Brain microvascular endothelial cell (primary cell): ENCODE data around the gene MBTD1.
"Not testable (repeated sequence)": the region's sequence is repeated elsewhere in the genome, so short reads cannot be mapped to it uniquely, and the experiment has no call there.

ENCODE experiments used
- DNase-seq: peaks from one replicate; pipeline ENCODE4 v3.0.0-alpha.2; 2020
- H3K27ac ChIP-seq: fragments of 250-450 bp; sonication (Bioruptor Pico); 2 replicates; pipeline ENCODE4 v1.5.1; 2020; ENCODE audit warnings: mild to moderate bottlenecking, moderate library complexity
- H3K27me3 ChIP-seq: fragments of 250-450 bp; sonication (Bioruptor Pico); replicated peaks from 2 replicates; pipeline ENCODE4 v1.5.1; 2020; ENCODE audit warnings: mild to moderate bottlenecking
- H3K36me3 ChIP-seq: fragments of 250-450 bp; sonication (Bioruptor Pico); replicated peaks from 2 replicates; pipeline ENCODE4 v1.5.1; 2020; ENCODE audit warnings: mild to moderate bottlenecking
- H3K4me3 ChIP-seq: 2 replicates; pipeline ENCODE4 v1.5.1; 2011; ENCODE audit warnings: low read depth, mild to moderate bottlenecking, control low read depth, low read length, moderate library complexity
- in situ Hi-C: cut with HindIII; loops from 2 replicates; pipeline ENCODE4 v1.10.0; 2017; ENCODE audit warnings: low sequenced_read_pairs, low pct_ligation_motif_present
- TF ChIP-seq, protein P1 (sequence below): IDR thresholded peaks from 2 replicates; pipeline ENCODE4 v1.5.1; 2011; ENCODE audit warnings: low read depth, mild to moderate bottlenecking, moderate library complexity, low read length, control low read depth, inconsistent platforms; ENCODE audit errors: missing control alignments

The MBTD1 gene

DNA sequence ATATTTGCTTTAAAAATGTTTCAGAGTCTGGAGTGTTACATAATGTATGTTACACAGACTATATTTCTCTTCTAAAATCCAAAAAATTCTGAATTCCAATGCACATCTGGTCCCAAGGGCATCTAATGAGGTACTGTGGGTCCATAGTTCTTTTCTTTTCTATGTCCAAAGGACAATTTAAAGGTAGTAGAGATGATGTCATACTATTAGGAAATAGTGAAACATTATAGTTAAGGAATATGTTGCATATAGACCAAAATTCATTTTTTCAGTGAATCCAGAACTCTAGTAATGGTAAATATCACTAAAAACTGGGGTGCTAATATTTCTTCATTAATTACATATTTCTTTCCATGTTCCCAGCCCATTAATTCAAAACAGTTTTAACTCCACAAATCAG lies 70.7 kb downstream of the MBTD1 start:
- Histone ChIP-seq H3K36me3 (peaks cover 28% of the 10 kb centered on the region), H3K27ac (no peak overlapping the region), H3K4me3 (no peak overlapping the region), H3K27me3 (no peaks in the 10 kb centered on the region)
- in situ Hi-C loops = no loop called here
- TF ChIP-seq, protein P1, sequence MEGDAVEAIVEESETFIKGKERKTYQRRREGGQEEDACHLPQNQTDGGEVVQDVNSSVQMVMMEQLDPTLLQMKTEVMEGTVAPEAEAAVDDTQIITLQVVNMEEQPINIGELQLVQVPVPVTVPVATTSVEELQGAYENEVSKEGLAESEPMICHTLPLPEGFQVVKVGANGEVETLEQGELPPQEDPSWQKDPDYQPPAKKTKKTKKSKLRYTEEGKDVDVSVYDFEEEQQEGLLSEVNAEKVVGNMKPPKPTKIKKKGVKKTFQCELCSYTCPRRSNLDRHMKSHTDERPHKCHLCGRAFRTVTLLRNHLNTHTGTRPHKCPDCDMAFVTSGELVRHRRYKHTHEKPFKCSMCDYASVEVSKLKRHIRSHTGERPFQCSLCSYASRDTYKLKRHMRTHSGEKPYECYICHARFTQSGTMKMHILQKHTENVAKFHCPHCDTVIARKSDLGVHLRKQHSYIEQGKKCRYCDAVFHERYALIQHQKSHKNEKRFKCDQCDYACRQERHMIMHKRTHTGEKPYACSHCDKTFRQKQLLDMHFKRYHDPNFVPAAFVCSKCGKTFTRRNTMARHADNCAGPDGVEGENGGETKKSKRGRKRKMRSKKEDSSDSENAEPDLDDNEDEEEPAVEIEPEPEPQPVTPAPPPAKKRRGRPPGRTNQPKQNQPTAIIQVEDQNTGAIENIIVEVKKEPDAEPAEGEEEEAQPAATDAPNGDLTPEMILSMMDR = no peak
- no peak for DNase-seq

DNA sequence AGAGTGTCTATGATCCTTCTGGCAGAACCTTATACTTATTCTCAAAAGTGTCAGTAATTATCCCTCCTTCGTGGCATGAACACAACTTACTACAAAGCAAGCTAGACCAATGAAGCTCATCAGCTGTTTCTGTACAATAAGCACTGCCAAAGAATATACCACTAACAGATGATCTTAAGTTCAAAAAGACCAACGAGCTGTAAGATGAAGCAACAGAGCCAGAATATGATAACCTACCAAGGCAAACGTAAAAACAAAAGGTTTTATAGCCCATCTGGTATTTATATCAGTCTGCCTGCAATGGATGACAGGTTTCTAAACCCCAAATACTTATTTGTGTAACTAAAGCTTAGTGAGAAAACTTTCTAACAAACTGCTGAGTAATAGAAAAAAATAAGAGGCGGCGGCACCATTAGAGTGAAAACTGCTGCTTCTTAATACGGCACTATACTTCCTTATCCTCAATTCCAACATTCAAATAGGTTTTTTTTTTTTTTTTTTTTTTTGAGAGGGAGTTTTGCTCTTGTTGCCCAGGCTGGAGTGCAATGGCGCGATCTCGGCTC lies 71.5 kb downstream of the MBTD1 start:
- Histone ChIP-seq H3K27ac (no peak overlapping the region), H3K27me3 (no peaks in the 10 kb centered on the region), H3K36me3 (peaks cover 28% of the 10 kb centered on the region), H3K4me3 (no peak overlapping the region)
- TF ChIP-seq, protein P1 = no peak
- no peak for DNase-seq
- in situ Hi-C loops = no loop called here

DNA sequence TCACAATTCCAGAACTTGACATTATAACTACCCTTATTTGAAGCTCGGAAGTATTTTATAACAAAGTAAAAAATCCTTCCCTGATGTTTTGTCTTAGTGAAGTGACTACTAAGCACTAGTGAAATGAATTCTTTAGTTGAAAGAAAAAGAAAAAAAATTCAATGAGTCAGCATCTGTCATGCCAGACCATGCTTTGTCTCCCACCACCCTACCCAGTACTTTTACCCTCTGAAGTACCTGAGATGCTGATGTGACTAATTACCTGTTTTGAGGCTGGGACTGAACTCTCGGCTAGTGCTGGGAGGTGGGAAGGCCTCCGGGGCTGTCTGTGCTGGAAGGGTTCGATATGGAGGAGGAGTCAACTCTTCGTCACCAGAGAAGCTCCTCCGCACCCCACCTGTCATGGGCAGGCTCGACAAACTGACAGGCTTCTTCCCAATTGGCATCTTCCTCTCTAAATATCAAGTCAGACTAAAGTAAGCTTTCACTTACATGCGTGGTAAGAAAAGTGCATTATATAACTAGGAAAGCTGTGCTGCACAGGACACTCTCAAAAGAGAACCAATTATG lies 74.0 kb downstream of the MBTD1 start:
- TF ChIP-seq, protein P1 = no peak
- no peak for DNase-seq
- in situ Hi-C loops = no loop called here
- Histone ChIP-seq H3K36me3 (peaks cover 14% of the 10 kb centered on the region), H3K27me3 (no peaks in the 10 kb centered on the region), H3K4me3 (no peak overlapping the region), H3K27ac (no peak overlapping the region)

DNA sequence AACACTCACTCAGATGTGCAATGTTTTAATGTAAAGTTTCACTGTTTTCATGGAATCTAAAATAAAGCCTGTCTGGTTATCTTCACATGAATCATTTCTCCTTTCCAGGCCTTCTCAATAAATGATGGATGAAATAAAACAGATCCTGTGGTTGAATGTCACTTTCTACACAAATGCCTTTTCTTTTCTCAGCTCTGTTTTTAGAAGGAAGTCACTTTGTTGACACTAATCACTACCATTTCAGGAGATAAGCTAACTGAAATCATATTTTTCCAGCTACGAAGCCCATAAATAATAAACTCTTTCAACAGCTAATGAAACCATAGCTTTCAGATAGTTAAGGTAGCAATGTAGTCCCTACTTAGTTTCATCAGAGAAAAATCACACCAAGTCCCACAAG lies 75.7 kb downstream of the MBTD1 start:
- H3K27me3 ChIP-seq = no peaks in the 10 kb centered on the region
- in situ Hi-C loops = no loop called here

DNA sequence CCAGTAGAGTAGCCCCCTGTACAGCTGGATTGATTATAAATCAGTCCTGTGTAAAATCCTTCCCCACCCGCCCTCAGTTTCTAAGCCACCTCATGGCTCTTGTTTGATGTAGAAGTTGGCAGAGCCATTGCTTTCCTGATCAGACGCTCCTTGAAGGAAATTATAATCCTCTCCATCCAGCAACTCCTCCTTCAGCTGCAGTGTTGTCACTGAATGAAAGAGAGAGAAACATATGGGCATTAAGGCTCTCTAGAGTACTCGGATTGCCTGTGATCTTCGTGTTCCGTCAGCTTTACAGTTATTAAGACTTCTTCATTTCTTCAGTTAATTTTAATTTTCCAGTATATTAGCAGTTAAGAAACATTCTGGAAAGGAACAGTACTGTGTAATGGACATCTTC lies 79.4 kb downstream of the MBTD1 start:
- Histone ChIP-seq H3K36me3 (no peaks in the 10 kb centered on the region), H3K27ac (no peak overlapping the region), H3K27me3 (no peaks in the 10 kb centered on the region), H3K4me3 (no peak overlapping the region)
- in situ Hi-C loops = no loop called here
- DNase-seq = no peak
- TF ChIP-seq, protein P1 = no peak

More for the DNA sequence above, 75.7 kb downstream of the MBTD1 start:
- Histone ChIP-seq H3K36me3 (peaks cover 6% of the 10 kb centered on the region), H3K27ac (no peak overlapping the region), H3K4me3 (no peak overlapping the region)
- TF ChIP-seq, protein P1 = no peak
- no peak for DNase-seq

DNA sequence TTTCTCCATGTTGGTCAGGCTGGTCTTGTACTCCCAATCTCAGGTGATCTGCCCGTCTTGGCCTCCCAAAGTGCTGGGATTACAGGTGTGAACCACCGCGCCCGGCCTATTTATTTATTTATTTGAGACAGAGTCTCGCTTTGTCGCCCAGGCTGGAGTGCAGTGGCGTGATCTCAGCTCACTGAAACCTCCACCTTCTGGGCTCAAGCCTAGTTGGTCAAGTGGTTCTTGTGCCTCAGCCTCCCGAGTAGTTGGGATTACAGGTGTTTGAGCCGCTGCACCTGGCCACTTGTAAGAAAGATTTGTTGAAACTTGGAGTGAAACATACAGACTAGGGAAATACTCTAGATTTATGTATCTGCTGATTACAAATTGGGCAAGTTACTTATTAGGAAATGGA lies 87.8 kb downstream of the MBTD1 start:
- H3K36me3 ChIP-seq = peaks cover 49% of the 10 kb centered on the region
- DNase-seq, H3K4me3 ChIP-seq, H3K27ac ChIP-seq, in situ Hi-C loops, H3K27me3 ChIP-seq: not testable (repeated sequence)
